NCI-H69 (cell line): ENCODE data around the gene KRTAP5-7.

Source experiments
- DNase-seq: peaks from one replicate; lab custom pipeline; 2025; lab: John Stamatoyannopoulos, UW

KRTAP5-7 gene

DNA sequence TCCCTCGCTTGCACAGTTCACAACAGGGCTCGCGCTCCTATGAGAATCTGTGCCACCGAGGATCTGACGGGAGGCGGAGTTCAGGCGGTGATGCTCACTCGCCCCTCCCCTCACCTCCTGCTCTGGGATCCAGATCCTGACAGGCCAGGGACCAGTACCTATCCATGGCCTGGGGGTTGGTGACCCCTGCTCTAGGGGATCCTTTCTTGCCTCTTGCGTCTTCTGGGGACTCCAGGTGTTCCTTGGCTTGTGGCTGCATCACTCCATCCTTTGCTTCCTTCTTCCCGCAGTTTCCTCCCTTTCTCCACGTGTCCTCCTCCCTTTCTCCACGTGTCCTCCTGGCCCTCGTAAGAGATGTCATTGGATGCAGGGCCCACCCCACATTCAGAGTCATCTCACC lies 30.6 kb upstream of the KRTAP5-7 start:
- no peak for DNase-seq

GRCh38 chr11:71498091-71498490 lies 29.0 kb upstream of the KRTAP5-7 start:
- no peak for DNase-seq

- no peak for DNase-seq
These were observed 27.9 kb upstream of the KRTAP5-7 start for GRCh38 chr11:71499125-71499524.

- DNase-seq: no peak
These were observed 27.5 kb upstream of the KRTAP5-7 start for GRCh38 chr11:71499546-71499945.

DNA sequence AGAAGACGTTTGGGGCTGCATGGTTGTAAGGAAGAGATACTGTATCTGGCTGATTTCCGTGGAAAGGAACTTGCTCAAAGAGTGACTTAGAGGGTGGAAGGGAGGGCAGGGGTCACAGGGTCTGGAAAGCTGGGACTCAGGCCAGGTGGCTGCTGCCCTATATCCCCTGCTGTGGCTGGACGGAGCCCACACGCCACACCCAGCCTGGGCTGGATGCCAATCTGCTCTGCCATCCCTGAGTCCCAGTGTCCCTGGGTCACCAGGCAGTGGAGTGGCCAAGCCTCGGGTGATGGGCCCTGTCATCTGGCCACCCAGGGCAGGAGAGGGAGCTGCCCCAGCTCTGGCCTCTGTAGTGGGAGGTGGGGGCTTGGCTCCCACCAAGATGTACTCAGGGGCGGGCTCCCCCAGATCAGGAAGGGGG lies 26.5 kb upstream of the KRTAP5-7 start:
- DNase-seq: peak; percentile 44

GRCh38 chr11:71501071-71501985 lies 25.7 kb upstream of the KRTAP5-7 start:
- no peak for DNase-seq

DNA sequence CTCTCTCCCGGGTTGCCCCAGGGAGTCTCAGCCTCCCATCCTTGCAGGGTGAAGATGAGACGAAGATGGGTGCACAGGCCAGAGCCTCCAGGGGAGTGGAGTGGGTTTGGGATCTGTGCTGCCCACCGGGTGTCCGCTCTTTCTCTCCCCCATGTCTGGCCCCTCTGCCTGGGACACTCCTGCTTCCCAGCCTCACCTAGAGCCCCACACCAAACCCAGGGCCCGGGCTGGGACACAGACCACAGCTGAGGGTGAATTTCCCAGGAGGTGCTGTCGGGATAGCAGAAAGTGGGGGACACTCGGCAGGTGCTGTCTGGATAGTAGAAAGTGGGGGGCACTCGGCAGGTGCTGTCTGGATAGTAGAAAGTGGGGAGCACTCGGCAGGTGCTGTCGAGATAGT lies 25.0 kb upstream of the KRTAP5-7 start:
- no peak for DNase-seq

DNA sequence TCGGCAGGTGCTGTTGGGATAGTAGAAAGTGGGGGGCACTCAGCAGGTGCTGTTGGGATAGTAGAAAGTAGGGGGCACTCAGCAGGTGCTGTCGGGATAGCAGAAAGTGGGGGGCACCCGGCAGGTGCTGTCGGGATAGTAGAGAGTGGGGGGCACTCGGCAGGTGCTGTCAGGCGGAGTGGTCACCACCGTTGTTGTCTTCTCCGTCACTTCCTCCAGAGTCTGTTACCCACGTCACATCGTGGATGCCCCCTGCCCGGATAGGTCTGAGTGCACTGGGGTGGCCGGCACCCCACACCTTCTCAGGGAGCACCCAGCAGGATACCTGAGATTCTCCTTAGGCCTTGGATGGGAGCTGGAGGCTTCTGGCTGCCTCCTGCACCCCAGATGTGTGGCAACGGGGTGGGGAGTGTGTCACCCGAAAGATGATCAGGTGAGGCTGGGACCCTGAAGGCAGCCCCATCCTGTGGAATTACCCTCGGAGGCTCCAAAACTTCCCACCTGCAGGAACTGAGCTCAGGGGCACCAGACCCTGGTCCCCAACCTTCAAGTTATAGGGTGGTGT lies 24.1 kb upstream of the KRTAP5-7 start:
- no peak for DNase-seq

DNA sequence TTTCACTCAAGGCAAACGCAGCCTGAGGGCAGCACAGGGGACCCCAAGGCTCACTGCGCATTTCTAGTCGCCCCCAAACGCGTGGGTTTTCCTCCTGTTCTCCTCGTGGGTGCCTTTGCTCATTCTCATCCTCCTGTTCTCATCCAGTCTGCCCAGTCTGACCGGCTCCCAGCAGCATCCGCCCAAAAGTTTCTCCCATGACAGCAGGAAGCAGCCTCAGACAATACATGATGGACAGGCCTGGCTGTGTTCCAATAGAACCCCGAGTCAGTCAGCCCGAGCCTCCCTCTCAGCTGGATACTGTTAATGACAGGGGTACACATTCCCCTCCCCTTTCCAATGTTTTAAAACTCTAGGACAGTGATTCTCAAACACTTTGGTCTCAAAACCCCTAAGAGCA lies 22.5 kb upstream of the KRTAP5-7 start:
- DNase-seq: peak; percentile 86

DNA sequence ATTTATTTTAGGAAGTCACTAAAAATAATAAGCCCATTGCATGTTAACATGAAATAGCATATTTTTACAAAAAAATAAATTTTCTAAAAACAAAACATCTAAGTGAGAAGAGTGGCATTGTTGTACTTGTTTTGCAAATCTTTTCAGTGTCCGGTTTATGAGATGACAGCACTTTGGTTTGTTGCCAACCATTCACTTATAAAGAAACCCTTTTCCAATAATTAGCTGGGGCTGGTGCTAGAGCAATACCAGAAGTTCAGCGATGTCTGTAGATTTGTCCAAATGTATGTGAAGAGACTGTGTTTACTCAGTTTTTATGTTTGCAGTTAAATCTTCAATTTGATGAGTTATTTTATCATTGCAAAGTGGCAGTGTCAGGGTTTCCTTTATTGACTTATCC lies 22.1 kb upstream of the KRTAP5-7 start:
- DNase-seq: peak; percentile 71

GRCh38 chr11:71505781-71506180 lies 21.3 kb upstream of the KRTAP5-7 start:
- DNase-seq: no peak

DNA sequence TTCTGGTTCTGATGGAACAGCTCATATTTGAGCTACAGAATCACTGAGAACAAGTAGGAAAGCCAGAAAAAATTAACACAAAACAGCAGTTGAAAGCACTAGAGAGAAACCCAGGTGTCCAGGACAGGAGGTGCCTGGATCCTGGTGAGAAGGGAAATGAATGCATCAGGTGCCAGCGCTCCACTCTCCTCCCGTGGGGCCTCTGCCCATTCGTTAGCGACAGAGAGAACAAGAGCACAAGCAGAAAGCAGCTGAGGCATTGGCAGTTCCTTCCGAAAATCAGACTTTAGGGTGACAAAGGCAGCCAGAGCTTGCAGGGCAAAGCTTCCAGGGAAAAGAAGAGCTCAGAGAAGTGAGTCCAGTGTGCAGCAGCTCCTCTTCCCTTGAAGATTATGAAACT lies 20.0 kb upstream of the KRTAP5-7 start:
- DNase-seq: peak; percentile 38

- no peak for DNase-seq
These were observed 8.3 kb upstream of the KRTAP5-7 start for GRCh38 chr11:71518506-71519471.

GRCh38 chr11:71519546-71519945 lies 7.5 kb upstream of the KRTAP5-7 start:
- no peak for DNase-seq

DNA sequence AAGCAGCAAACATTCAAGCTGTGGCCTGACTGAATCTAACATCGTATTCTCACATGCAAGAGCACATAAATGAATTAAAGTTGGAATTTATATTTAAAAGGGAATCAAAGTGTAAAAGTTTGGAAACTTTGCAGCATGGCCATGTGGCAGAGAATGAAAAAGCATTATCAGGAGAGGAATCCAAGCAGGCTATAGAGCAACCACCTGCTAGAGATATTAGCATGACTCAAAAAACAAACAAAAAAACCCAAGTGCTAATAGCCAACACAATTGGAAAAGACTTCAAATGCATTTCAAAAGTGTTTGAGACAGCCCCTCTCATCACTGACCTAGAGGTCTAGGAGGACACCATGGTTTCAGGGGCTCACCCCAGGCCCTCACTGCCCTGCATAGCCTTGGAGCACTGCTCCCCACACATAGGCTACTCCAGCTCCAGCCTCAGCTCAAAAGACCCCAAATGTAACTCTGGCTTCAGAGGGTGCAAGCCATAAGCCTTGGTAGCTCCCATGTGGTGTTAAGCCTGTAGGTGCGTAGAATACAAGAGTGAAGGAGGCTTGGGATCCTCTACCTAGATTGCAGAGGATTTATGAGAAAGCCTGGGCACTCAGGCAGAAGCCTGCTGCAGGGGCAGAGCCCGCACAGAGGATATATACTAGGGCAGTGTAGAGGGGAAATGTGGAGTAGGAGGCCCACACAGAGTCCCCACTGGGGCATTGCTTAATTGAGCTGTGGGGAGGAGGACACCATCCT lies 1.7 kb upstream of the KRTAP5-7 start:
- no peak for DNase-seq

DNA sequence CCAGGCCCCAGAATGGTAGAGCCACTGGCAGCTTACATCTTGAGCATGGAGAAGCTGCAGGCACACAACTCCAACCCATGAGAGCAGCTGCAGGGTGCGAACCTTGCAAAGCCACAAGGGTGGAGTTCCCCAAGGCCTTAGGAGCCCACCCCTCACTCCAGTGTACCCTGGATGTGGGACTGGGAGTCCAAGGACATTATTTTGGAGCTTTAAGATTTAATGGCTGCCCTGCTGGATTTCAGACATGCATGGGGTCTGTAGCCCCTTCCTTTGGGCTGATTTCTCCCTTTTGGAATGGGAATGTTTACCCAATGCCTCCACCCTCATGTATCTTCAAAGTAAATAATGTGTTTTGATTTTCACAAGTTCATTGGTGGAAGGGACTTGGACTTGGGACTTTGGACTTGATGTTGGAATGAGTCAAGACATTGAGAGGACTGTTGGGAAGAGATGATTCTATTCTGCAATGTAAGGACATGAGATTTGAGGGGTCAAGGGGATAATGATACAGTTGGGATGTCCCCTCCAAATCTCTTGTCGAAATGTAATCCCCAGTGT lies 1.1 kb upstream of the KRTAP5-7 start:
- no peak for DNase-seq

GRCh38 chr11:71527576-71528210 lies 626 bp downstream of the KRTAP5-7 start:
- DNase-seq: no peak

DNA sequence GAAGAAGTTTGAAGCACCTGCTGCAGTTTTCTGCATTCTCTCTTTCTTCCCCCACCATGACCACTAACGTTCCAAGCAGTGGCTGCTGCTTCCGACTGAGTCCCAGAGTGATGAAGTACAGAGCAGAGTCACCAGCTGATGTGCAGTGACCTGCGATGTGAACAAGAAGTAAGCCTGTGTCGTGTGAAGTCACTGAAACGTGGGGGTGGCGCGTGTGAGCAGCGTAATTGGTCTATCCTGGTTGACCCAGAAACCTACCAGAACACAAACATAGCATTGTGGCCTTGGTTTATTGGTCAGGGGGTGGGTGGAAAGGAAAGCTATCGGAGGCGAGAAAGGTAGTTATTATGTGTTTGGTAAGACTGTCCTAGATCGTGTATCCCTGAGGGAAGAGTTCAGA lies 3.5 kb downstream of the KRTAP5-7 start:
- DNase-seq: no peak

GRCh38 chr11:71532036-71532610 lies 5.1 kb downstream of the KRTAP5-7 start:
- DNase-seq: no peak
